Choroid plexus epithelial cell (primary cell): ENCODE results near the gene RASGRP2.

ENCODE experiments used
- DNase-seq: peaks from one replicate; pipeline ENCODE4 v3.0.0-alpha.2; 2010; ENCODE audit warnings: low read depth
- H3K4me3 ChIP-seq: 2 replicates; pipeline ENCODE4 v1.5.1; 2011; ENCODE audit warnings: low read depth, mild to moderate bottlenecking, control low read depth, low read length, moderate library complexity
- CTCF ChIP-seq: conservative IDR thresholded peaks from 2 replicates; pipeline ENCODE4 v1.5.1; 2011; ENCODE audit warnings: low read depth, mild to moderate bottlenecking, control low read depth, inconsistent platforms, low read length, moderate library complexity

The RASGRP2 gene

DNA sequence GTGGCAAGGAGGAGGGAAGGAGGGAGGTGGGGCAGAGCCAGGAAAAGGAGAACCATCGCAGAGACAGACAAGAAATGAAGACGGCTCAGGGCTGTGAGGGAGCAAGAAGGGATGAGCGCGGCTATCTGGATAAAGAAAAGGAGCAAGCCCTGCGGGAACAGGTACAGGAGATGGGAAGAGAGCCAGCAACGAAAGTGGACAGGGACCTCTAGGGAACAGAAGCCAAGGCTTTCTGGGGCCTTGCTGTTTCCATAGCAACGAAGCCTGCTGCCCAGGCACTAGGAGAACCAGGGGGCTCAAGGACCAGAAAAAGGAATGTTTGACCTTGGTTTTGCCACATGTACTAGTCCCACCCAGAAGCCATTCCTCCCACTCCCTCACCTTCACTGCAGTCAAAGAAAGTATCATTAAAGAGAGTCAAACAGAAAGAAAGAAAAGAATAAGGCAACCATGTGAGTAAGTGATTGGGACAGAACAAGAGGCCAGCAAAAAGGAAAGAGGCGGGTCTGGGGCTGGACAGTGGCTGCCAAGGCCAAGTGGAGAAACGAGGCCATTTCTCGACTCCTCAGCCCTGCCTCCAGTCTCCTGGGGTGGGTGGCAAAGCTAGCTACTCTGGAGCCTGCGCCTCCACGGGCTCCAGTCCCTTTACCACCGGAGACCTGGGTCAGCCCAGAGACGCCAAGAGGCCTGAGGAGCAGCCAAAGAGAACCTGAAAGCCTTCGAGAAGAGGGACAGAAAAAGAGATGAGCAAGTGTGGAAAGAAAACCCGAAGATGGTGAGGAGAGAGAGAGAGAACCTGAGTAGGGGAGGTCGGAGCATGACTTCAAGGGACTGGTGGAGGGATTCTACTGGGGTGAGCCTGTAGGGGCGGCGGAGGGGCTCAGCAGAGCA lies 56.1 kb downstream of the RASGRP2 start:
- no peak for DNase-seq
- no peak for TF ChIP-seq CTCF
- H3K4me3 ChIP-seq = no peak overlapping the region

GRCh38 chr11:64687204-64687603 lies 56.7 kb downstream of the RASGRP2 start:
- TF ChIP-seq CTCF = no peak
- no peak for DNase-seq
- H3K4me3 ChIP-seq = no peak overlapping the region

DNA sequence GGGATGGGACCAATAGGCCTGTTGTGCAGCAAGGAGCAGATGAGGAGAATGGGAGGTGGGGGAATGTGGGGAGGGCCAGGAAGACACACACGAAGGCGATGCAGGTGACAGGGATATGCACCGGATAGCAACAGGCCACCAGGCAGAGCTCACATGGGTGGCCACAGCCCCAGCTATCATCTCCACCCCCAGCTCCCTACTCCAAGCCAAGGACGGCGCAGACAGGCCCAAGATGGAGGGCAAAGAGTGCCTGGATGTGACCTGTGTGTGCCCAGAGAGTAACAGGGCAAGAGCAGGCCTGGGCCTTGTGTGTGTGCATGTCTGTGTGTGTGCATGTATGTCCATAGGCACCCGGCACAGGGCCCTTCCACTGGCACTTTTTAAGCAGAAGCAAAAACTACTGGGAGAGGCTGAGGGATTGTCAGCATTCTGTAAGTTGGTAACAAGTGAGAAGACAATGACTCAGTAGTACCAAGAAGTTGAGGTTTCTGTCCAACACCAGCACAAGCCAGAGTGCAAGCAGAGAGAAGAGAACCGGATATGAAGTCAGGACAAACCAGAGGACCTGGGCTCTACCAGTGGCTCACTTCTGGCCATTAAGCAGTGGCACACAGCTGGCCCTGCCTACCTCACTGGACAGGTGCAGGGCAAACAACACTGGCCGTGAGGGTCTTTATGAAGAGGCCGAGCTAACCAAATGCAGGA lies 57.3 kb downstream of the RASGRP2 start:
- no peak overlapping the region for H3K4me3 ChIP-seq
- DNase-seq = no peak
- no peak for TF ChIP-seq CTCF

GRCh38 chr11:64685536-64685935 lies 58.4 kb downstream of the RASGRP2 start:
- TF ChIP-seq CTCF = no peak
- no peak overlapping the region for H3K4me3 ChIP-seq
- no peak for DNase-seq

DNA sequence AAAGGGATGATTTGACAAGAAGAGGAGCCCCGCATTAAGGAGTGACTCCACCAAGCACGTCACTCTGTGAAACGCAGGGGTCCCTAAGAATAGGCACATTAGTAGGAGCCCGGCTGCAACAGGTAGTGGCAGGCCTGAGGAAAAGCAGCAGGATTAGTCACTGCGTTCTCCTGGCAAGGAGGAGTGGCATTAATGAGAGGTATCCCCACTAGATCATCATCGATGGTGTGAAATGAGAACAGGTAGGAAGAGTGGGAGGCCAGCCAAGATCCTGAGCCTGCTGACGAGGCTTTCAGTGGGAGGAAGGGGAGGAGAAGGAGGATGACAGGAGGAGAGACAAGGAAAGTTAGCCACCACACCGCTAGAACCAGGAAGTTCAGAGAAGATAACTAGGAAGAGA lies 59.6 kb downstream of the RASGRP2 start:
- no peak for DNase-seq
- no peak for TF ChIP-seq CTCF
- H3K4me3 ChIP-seq = no peak overlapping the region

DNA sequence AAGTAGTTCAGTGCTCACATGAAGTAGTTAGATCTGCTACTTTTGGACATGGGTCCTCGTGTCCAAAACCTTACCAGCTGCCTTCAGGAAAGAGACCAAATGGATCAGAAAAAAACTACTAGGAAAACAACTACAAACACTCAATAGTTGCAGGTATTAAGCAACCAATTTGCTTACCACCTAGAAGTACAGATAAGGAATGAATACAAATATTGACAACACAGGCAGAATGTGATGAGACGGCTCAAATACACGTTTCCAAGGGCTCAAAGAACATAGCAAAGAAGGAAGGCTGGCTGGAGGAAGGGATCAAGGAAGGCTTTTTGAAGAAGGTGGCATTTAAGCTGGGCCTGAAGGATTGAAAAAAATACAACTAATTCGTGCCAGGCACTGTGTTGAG lies 62.8 kb downstream of the RASGRP2 start:
- TF ChIP-seq CTCF = no peak
- no peak for DNase-seq

DNA sequence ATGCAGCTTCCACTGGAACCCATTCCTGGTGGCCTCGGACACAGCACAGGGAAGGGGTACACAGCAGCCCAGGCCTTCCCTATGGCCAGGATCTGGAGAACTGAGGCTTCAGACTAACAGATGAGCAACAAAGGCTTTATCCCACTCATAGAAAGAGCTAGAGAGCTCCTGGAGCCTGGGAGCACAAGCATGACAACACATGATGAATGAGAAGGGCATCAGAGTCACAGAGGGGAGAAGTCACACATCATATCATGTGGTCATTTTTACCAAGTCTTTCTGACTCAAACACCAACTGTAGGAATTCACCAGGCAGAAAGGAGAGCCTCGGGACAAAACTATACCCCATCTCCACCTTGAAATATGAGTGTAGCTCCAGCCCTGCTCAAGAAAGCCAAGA lies 64.1 kb downstream of the RASGRP2 start:
- H3K4me3 ChIP-seq = no peak overlapping the region
- no peak for DNase-seq
- no peak for TF ChIP-seq CTCF

More for the DNA sequence above, 62.8 kb downstream of the RASGRP2 start:
- no peak overlapping the region for H3K4me3 ChIP-seq
